Activated T-cell treated with anti-CD3 and anti-CD28 coated beads for 48 hours (primary cell): ENCODE results near the gene RYR1.
"Not testable (repeated sequence)": the region's sequence is repeated elsewhere in the genome, so short reads cannot be mapped to it uniquely, and the experiment has no call there.

Experiments
- DNase-seq: peaks from one replicate; pipeline ENCODE4 v3.0.0-alpha.2; 2020; ENCODE audit warnings: low read depth

The RYR1 gene

GRCh38 chr19:38616265-38616664 is 182.8 kb downstream of the RYR1 start:
- no peak for DNase-seq

GRCh38 chr19:38617283-38617763 is 183.8 kb downstream of the RYR1 start:
- DNase-seq, result peak; percentile 22

DNA sequence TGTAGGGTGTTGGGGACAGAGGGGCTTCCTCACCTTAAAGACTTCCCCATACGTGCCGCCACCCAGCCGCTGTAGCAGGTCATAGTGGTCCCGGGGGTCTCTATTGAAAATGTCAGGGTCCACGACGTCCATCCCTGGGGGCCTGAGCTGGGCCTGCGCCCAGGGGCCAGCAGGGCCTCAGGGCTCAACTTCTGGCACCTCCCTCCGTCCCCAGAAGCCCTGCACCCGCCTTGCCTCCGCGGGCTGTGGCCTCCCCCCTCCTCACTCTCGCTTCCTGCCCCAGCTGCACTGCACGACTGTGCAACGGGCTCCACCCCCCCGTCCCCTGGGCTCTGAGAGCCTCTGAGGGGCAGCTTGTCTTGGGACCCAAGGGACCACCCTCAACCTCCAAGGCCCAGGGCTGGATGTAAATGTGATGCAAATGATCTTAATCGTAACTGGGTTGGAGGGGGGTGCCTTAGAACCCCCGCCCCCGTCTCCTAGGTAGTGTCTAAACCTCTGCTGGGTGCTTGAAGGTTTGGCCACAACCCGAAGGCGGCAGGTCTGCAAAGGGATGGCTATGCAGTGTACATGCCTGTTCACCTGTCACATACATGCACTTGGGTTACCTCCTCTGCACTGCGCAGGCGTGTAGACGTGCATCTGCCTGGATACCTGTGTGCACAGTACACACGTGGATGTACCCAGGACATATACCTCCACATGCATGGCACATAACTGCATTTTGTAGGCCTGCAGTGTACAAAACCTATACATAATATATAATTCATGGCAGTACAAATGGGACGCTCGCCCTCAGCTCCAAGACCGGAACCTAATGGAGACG is 184.5 kb downstream of the RYR1 start, which contains the start of gene MAP4K1:
Gene MAP4K1, minus strand, starts transcription at position 190 of the 826 bp plus-strand sequence. Its CDS starts 58 bp downstream, at position 132.
- peak; percentile 61 for DNase-seq

DNA sequence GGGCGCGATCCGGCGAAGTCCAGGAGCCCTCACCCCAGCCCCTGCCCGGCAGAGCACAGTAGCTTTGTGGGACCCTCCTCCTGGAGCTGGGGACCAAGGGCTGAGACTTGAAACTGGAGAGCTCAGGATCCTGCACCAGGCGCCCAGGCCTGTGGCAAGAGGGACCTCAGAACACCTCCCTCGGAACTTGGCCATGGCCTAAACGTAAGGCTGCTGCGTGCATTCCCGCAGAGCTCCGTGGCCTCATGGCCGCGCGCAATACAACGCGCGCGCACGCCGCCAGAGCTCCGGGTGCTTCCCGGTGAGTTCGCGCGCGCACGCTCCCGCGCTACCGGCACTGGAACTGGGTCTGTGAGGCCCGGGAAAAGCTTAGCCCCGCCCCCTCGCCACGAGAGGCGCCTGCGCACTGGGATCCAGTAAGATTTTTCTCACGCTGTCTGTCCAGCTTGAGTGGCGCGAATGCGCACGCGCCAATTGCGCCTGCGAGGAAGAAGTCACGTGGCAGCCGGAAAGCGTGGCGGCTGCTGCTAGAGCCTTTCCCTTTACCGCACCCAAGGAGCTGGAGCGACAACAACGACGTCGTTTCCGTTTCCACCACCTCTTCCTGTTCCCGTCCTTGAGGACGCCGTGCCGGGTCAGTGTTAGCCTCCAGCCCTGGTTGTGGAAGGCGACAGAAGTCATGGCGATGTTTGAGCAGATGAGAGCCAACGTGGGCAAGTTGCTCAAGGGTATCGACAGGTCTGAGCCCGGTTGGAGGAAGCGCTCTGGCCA is 185.3 kb downstream of the RYR1 start, which contains the start of gene EIF3K:
Gene EIF3K, plus strand, starts transcription at position 599 of the 771 bp plus-strand sequence. Its CDS starts 81 bp downstream, at position 680.
- peak; percentile 99 for DNase-seq

- DNase-seq, result no peak
These were observed 186.1 kb downstream of the RYR1 start for GRCh38 chr19:38619361-38620174.

DNA sequence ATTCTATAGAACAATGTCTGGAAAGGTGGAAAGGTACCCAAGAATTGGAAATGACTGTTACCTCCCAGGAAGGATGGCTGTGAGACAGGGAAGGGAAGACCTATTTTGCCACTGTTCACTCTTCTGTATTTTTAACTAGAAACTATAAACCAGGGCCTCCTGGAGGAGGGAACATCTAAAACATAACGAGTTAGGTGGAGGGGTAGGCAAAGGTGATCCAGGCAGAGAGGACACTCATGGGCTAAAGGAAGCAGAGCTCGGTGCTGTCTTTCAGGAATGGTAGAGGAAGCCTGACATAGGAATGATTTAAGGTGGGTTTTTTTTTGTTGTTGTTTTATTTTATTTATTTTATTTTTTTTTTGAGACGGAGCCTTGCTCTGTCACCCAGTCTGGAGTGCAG is 191.3 kb downstream of the RYR1 start:
- no peak for DNase-seq

GRCh38 chr19:38626401-38626800 is 192.9 kb downstream of the RYR1 start:
- DNase-seq, result no peak

GRCh38 chr19:38629568-38629967 is 196.1 kb downstream of the RYR1 start:
- no peak for DNase-seq

- not testable (repeated sequence) for DNase-seq
These were observed 197.8 kb downstream of the RYR1 start for GRCh38 chr19:38631301-38631700.

DNA sequence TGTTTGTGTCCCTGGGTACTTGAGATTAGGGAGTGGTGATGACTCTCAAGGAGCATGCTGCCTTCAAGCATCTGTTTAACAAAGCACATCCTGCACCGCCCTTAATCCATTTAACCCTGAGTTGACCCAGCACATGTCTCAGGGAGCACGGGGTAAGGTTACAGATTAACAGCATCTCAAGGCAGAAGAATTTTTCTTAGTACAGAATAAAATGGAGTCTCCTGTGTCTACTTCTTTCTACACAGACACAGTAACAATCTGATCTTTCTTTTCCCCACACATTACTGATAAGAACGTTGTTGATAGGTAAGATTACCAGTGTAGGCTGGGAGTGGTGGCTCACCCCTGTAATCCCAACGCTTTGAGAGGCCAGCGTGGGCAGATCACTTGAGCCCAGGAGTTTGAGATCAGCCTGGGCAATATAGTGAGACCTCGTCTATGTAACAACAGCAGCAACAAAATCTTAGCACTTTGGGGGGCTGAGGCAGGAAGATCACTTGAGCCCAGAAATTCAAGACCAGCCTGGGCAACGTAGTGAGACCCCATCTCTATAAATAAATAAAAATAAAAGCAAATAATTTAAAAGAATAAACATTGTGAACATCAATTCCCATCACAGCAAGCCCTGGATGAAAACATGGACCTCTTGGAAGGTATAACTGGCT is 198.5 kb downstream of the RYR1 start:
- DNase-seq, result not testable (repeated sequence)

- DNase-seq, result no peak
These were observed 199.2 kb downstream of the RYR1 start for GRCh38 chr19:38632476-38633213.

GRCh38 chr19:38634757-38635482 is 201.4 kb downstream of the RYR1 start:
- peak; percentile 67 for DNase-seq

GRCh38 chr19:38635483-38636399 is 202.2 kb downstream of the RYR1 start:
- DNase-seq, result no peak
